GOT3 (cell line): Measurements from ENCODE around the gene TPRG1.
A peak's percentile ranks its signal among the peaks of the same experiment; 100 is the strongest.

ENCODE experiments used
- DNase-seq: peaks from one replicate; lab custom pipeline; 2025; ENCODE audit warnings: mixed read lengths; lab: John Stamatoyannopoulos, UW

TPRG1 gene

GRCh38 chr3:189232790-189233189 is 61.0 kb downstream of the TPRG1 start:
- no peak for DNase-seq

DNA sequence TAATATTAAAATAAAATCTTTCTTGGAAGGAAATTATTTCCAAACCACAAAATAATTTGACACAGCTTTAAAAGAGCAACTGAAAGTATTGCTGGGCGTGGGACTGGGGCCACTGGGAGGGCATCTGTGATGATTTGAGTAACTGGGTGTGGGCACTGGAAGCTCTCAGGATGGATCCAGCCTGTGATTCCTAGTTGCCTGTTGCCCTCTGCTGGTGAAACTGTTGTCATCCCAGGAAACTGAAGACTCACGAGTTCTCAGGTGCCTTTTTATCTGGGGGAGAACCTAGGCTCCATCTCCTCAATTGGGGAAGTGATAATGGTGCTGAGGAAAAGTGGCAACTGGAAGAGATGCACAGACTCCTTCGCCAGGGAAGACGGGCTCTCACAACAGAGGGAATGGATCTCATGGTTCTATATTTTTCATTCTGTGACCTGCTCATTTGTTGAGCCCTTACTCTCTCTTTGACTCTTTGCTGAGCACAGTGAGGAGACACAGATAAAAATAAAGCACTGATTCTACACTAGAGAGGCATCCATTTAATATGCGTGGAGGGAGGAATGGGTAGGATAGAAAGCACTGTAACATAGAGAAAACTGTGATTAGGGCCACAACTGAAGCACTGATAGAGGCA is 61.6 kb downstream of the TPRG1 start:
- no peak for DNase-seq

- no peak for DNase-seq
Observed at GRCh38 chr3:189235214-189235613, 63.4 kb downstream of the TPRG1 start.

GRCh38 chr3:189236352-189236751 is 64.6 kb downstream of the TPRG1 start:
- DNase-seq: no peak

DNA sequence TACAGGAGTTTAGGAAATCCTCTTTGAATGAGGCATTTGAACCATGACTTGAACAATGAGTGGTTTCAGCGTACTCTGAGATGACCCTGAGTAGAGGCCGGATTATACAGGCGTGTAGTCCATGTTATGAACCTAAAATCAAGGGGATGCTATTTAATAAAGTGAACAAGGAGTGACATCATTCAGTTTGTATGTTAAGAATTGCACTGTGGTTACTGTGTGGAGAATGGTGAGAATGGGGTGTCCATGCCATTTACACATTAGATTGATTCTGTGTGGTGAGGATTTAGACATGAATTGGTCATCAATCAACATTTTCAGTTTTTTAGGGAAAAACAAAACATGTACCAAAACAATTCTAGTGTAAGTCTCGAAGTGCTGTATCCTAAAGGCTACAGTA is 65.8 kb downstream of the TPRG1 start:
- DNase-seq: no peak

DNA sequence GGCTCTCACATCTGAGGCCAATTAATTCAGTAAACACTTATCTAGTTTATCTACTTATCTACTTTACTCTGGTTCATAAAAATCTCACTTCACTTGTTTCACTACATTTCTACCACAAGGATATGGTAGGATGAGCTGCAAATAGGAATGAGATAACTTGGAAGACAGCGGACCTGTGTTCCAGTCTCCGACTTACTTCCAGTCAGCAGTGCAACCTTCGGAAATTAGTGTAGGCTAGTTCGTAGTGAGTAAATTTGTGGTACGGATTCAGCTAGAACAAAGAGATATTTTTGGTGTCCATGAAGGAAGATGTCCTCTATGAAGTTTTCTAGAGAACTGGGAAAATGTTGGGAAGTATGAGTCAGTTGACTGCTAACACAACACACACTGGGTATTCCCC is 66.3 kb downstream of the TPRG1 start:
- DNase-seq: no peak

GRCh38 chr3:189239616-189240015 is 67.8 kb downstream of the TPRG1 start:
- no peak for DNase-seq

- no peak for DNase-seq
Observed at GRCh38 chr3:189249987-189250386, 78.2 kb downstream of the TPRG1 start.

GRCh38 chr3:189258261-189258660 is 86.5 kb downstream of the TPRG1 start:
- no peak for DNase-seq

DNA sequence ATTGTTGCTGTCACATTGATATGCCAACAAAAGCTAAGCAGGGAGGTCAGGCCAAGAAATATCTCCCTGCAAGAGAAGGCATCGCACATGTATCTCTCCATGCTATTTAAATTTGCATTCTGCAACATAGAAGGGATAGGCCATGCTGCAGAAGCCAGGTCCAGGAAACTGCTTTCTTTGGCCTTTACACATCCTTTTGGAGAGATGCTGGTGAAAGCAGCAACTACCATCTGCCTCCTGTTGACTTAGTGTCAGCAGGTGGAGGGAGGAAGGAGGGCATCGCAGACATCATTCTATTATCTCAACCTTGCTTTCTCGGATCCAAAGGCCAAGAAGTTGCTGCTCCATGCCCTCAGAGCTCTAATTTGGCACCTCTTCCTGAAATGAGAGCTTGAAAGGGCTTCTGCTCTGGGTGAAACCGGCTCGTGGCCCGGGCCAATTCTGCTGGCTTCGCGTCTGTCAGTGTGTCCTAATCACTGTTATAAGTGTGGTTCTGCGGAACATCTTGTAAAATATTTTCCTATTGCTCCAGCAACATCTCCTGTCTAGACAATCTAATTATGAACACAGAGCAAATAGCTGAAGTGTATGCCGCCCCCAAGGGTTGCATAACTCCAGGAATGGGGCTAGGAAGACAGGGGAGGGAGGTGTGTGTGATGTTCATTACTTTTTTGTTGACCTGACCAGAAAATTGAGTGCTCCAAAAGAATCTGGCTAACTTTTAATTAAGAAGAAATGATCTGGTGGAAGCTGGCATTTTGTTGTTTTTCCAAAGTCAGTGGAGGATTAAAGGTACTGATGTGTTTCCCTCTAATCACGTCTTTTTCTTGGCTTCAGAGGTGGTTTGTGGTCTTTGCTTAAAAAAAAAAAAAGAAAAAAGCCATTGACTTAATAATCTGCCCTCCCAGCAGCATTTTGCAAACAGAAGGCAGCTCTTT is 89.1 kb downstream of the TPRG1 start:
- no peak for DNase-seq

DNA sequence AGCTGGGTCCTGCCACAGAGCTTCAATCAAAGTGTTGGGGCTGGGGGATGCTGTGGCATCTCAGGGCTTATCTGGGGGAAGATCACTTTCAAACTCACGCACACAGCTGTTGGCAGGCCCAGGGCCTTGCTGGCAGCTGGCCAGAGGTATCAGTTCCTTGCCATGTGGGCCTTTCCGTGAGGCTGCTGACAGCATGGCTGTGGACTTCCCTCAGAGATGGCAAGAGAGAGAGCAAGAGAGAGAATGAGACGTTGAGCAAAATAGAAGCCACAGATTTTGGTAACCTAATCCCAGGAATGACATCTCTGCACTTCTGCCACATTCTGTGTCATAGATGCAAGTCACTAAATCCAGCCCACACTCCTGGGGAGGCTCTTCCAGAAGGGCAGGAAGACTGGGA is 91.0 kb downstream of the TPRG1 start:
- no peak for DNase-seq

GRCh38 chr3:189267981-189268613 is 96.3 kb downstream of the TPRG1 start:
- no peak for DNase-seq

DNA sequence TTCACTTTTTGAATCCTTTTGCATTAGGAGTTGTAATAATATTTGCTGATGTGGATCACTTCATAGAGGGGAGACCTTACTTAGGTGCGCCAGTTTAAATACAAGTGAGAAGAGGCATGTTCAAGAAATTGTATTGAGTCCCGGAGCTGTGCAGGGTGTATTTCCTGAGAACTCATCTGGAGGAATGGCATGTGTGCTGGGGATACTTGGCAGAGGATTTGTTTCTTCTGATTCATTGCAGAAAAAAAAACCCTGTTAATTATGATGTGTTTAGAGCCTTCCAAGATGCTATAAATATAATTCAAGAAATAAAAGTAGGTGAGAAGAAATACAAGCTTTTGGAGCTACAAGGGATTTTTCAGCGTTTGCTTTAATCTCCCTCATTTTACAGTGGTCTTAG is 97.6 kb downstream of the TPRG1 start:
- DNase-seq: no peak

GRCh38 chr3:189270248-189270832 is 98.6 kb downstream of the TPRG1 start:
- DNase-seq: peak; percentile 37

GRCh38 chr3:189272500-189273119 is 100.8 kb downstream of the TPRG1 start:
- DNase-seq: no peak

DNA sequence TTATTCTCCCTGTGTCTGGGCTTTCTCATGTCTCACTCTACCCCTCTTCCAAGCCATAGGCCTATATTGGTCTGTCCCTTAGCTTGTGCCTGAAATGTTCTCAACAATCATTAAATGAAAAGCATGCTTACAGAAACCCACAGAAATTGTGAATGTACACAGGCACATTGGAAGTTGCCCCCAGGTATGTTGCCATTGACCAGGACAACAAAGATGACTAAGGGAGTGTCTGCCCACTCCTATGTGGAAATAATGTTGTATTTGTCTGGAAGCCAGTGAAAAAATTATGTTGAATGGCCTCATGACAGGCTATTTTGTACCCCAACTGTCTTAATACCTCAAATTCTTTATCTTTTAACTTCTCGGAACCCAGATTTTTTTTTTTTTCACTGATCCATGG is 102.0 kb downstream of the TPRG1 start:
- DNase-seq: no peak

GRCh38 chr3:189275182-189275581 is 103.4 kb downstream of the TPRG1 start:
- DNase-seq: no peak

- DNase-seq: no peak
Observed at GRCh38 chr3:189275852-189276251, 104.1 kb downstream of the TPRG1 start.

DNA sequence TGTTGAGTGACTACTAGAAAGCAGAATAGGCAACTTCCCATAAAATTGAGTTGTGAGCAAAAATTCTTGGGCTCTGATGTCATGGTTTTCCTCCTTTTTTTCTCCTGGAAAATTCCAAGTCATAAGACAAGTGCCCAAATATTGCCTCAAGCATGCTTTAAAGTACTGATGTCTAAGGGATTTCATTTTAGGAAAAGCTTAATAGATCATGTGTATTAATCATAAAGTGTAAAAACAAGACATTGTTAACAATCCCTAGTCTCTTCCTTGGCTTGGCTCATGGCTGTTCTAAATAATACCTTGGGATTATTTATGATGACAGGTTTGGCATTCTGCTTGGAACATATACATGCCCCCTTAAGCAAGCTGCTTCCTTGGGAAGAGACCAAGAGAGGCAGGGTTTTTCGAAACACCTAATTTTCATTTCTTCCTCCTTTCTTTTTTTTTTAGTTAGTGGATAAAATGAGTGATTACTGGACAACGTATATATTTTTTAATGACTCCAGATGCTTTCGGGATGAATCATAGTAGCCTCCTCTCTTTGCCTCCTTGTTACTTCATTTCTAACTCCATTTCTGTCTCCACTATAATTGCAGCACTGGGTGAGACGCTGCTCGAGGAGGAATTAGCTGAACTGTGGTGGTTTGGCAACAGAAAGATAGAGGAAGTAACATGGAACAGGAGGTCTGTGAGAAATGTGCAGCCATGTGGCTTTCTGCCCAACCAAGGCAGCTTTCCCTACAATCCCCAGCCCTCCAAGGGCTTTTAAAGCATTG is 104.9 kb downstream of the TPRG1 start:
- no peak for DNase-seq

GRCh38 chr3:189277711-189278110 is 105.9 kb downstream of the TPRG1 start:
- DNase-seq: no peak

DNA sequence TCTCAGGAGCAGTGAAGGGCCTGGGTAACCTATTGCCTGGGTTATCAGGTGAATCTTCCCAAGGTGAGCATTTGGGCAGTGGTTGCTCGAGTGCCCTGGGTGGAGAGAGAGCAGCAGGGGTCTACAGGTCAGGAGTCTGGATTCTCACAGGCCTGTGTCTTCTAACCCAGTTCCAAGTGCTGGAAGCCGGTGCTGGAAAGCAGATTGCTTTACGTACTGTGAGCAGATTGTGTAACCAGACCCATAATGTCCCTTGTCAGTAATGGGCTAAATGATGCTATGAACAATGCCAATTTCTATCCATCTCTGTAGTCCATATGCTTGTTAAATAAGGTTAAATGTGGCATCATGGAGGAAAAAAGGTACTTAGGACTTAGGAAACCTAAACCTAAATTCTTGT is 106.5 kb downstream of the TPRG1 start:
- no peak for DNase-seq
